ENCODE measurements around the gene ITSN1. TPM values are rescaled to one million over a fixed set of nuclear protein-coding genes. Genes with fewer than 3 reads are reported as not detected.

The ITSN1 gene
- total RNA-seq, 4 donors from 2014 or later, result 50.4 to 208 (median 96.7) TPM

DNA sequence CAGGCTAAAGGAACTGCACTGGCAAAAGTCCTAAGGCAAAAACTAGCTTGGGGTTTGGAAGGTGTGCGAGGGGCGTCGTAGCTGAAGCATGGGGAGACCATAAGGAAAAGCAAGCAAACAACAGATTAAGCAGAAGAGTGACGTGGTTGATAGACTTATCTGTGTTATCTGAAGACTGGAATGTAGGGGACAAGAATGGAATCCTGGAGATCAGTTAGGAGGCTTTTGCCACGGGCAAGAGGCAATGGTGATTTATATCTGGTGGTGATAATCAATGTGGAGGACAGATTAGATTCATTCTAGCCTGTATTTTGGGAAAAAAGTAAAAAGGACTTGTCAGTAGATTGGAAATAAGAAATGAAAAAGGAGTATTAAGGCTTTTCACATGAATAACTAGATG lies 97.4 kb downstream of the ITSN1 start:
- peaks cover 0 to 30% (median 0%) of the 10 kb centered on the region in 3 donors for H3K36me3 ChIP-seq
- no peaks in the 10 kb centered on the region for H3K27me3 ChIP-seq
- 87 to 91% methylated on average over 5 of the region's 5 CpGs for WGBS, 2 donors
- no peak for DNase-seq (ENCODE audit: low spot score in 2 of 2)
- H3K9me3 ChIP-seq, result no peaks in the 10 kb centered on the region
- H3K4me1 ChIP-seq, result peaks cover 0 to 8% (median 0%) of the 10 kb centered on the region in 4 donors
- no peak overlapping the region for H3K4me3 ChIP-seq
- H3K27ac ChIP-seq, result no peak overlapping the region
- TF ChIP-seq, protein P1, sequence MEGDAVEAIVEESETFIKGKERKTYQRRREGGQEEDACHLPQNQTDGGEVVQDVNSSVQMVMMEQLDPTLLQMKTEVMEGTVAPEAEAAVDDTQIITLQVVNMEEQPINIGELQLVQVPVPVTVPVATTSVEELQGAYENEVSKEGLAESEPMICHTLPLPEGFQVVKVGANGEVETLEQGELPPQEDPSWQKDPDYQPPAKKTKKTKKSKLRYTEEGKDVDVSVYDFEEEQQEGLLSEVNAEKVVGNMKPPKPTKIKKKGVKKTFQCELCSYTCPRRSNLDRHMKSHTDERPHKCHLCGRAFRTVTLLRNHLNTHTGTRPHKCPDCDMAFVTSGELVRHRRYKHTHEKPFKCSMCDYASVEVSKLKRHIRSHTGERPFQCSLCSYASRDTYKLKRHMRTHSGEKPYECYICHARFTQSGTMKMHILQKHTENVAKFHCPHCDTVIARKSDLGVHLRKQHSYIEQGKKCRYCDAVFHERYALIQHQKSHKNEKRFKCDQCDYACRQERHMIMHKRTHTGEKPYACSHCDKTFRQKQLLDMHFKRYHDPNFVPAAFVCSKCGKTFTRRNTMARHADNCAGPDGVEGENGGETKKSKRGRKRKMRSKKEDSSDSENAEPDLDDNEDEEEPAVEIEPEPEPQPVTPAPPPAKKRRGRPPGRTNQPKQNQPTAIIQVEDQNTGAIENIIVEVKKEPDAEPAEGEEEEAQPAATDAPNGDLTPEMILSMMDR (IDR thresholded peaks at IDR 0.05), result no peak
- TF ChIP-seq POLR2A (IDR thresholded peaks at IDR 0.05) (no peak), EP300 (IDR thresholded peaks at IDR 0.05) (no peak)

DNA sequence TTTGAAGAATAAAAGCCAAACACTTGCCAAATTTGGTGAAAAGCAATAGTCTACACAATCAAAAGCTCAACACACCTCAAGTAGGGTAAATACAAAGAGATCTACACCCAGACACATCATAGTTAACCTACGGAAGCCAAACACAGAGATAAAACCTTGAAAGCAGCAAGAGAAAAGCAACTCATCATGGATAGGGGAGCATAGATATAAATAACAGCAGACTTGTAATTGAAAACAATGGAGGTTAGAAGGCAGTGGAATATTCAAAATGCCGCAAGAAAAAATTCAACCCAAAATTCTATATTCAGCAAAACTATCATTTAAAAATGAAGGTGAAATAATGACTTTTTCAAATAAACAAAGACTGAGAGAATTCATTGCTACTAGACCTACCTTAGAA lies 105.1 kb downstream of the ITSN1 start:
- H3K4me3 ChIP-seq, result no peak overlapping the region
- H3K27ac ChIP-seq, result no peak overlapping the region
- H3K9me3 ChIP-seq, result peaks cover 0 to 16% (median 5%) of the 10 kb centered on the region in 4 donors
- no peak for DNase-seq (ENCODE audit: low spot score in 2 of 2)
- peaks cover 0 to 3% (median 0%) of the 10 kb centered on the region in 4 donors for H3K4me1 ChIP-seq
- TF ChIP-seq, protein P1 (IDR thresholded peaks at IDR 0.05), result no peak
- TF ChIP-seq EP300 (IDR thresholded peaks at IDR 0.05) (no peak), POLR2A (IDR thresholded peaks at IDR 0.05) (no peak)
- 94% methylated on average over 2 of the region's 2 CpGs for WGBS, 2 donors
- H3K36me3 ChIP-seq, result peaks cover 0 to 3% (median 0%) of the 10 kb centered on the region in 3 donors
- no peaks in the 10 kb centered on the region for H3K27me3 ChIP-seq

DNA sequence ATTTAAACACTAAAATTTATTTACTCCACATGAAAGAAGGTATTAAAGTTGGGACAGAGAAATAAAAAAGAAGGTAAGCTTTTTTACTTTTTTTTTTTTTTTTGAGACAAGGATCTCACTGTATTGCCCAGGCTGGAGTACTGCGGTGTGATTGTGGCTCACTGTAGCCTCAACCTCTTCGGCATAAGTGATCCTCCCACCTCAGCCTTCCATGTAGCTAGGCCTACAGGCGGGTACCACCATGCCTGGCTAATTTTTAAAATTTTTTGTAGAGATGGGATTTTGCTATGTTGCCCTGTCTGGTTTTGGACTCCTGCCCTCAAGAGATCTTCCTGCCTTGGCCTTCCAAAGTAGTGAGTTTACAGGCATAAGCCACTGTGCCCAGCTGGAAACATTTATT lies 106.6 kb downstream of the ITSN1 start:
- H3K27ac ChIP-seq, result no peak overlapping the region
- DNase-seq (ENCODE audit: low spot score in 2 of 2), result no peak
- peaks cover 0 to 3% (median 0%) of the 10 kb centered on the region in 4 donors for H3K4me1 ChIP-seq
- H3K36me3 ChIP-seq, result peaks cover 0 to 12% (median 0%) of the 10 kb centered on the region in 3 donors
- TF ChIP-seq POLR2A (IDR thresholded peaks at IDR 0.05) (no peak), EP300 (IDR thresholded peaks at IDR 0.05) (no peak)
- TF ChIP-seq, protein P1 (IDR thresholded peaks at IDR 0.05), result no peak
- peaks cover 0 to 16% (median 5%) of the 10 kb centered on the region in 4 donors for H3K9me3 ChIP-seq
- no peak overlapping the region for H3K4me3 ChIP-seq
- H3K27me3 ChIP-seq, result no peaks in the 10 kb centered on the region
- WGBS, 2 donors, result 93 to 99% methylated on average over 3 of the region's 3 CpGs

DNA sequence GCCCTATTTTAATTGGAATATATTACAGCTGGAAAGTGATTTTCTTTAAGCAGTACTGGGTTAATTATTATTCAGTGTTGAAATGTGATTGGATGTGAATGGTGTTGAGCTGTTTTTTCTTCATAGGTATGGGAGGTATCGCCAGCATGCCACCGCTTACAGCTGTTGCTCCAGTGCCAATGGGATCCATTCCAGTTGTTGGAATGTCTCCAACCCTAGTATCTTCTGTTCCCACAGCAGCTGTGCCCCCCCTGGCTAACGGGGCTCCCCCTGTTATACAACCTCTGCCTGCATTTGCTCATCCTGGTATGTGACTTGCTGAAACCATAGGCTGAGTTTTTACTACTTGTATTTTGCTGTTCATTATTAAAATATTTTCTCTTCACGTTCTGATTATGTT lies 107.7 kb downstream of the ITSN1 start:
- Histone ChIP-seq H3K36me3 (peaks cover 0 to 12% (median 0%) of the 10 kb centered on the region in 3 donors), H3K27ac (peak overlapping the region in 1 of 4 donors; percentile 47), H3K27me3 (no peaks in the 10 kb centered on the region), H3K4me3 (no peak overlapping the region), H3K4me1 (peaks cover 0 to 3% (median 0%) of the 10 kb centered on the region in 4 donors), H3K9me3 (peaks cover 0 to 16% (median 5%) of the 10 kb centered on the region in 4 donors)
- TF ChIP-seq POLR2A (IDR thresholded peaks at IDR 0.05) (no peak), EP300 (IDR thresholded peaks at IDR 0.05) (no peak)
- TF ChIP-seq, protein P1 (IDR thresholded peaks at IDR 0.05), result no peak
- DNase-seq (ENCODE audit: low spot score in 2 of 2), result no peak
- WGBS, 2 donors, result 48 to 51% methylated on average over 4 of the region's 4 CpGs

DNA sequence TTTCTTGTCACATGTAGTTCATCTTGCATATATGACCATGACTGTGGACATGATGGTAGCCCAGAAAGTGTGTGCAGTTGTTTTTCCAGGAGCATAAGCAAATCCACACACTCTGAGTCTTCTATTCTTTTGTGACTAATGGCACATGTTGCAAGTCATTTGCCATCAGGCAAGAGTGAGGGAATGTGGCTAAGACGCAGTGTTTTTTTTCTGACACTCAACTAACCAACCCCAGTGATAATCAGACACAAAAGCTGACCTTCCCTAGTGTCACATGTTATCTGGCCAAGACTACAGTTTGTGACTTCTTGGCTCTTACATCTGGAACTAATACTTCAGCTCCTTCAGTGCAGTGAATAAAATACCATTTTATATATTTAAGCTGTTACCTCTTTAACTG lies 108.8 kb downstream of the ITSN1 start:
- H3K4me1 ChIP-seq, result peaks cover 0 to 3% (median 0%) of the 10 kb centered on the region in 4 donors
- H3K4me3 ChIP-seq, result no peak overlapping the region
- WGBS, 2 donors, result 44 to 50% methylated on average over 1 of the region's 1 CpG
- no peak for TF ChIP-seq POLR2A (IDR thresholded peaks at IDR 0.05)
- TF ChIP-seq, protein P1 (IDR thresholded peaks at IDR 0.05), result no peak
- no peak for TF ChIP-seq EP300 (IDR thresholded peaks at IDR 0.05)
- no peak for DNase-seq (ENCODE audit: low spot score in 2 of 2)
- H3K36me3 ChIP-seq, result peaks cover 0 to 18% (median 0%) of the 10 kb centered on the region in 3 donors
- no peaks in the 10 kb centered on the region for H3K27me3 ChIP-seq
- peaks cover 0 to 16% (median 5%) of the 10 kb centered on the region in 4 donors for H3K9me3 ChIP-seq
- H3K27ac ChIP-seq, result peak overlapping the region in 1 of 4 donors; percentile 47

All from tibial nerve (tissue), 4 donors.